Measurements from ENCODE around the gene KRT15.

KRT15 gene

DNA sequence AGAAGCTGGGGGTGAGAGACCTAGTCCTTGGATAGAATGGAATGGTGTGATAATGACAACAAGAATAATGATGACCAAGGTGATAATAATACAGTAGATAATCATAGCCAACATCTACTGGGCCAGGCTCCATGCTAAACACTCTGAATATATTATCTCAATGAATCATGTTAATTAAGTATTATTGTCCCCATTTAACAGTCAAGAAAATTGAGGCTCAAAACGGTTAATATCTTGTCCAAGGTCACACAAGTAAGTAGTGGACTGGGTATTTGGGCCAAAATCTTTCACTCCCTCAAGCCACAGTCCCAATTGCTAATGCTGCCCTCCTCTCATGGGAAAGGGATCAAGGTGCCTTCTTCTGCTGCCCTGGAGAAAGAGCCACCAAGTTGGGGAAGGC, 13.3 kb upstream of the KRT15 start:
- H3K36me3 ChIP-seq, result no peaks in the 10 kb centered on the region
- H3K27me3 ChIP-seq, result no peaks in the 10 kb centered on the region
- peaks cover 49% of the 10 kb centered on the region for H3K4me1 ChIP-seq
- TF ChIP-seq, protein P1, sequence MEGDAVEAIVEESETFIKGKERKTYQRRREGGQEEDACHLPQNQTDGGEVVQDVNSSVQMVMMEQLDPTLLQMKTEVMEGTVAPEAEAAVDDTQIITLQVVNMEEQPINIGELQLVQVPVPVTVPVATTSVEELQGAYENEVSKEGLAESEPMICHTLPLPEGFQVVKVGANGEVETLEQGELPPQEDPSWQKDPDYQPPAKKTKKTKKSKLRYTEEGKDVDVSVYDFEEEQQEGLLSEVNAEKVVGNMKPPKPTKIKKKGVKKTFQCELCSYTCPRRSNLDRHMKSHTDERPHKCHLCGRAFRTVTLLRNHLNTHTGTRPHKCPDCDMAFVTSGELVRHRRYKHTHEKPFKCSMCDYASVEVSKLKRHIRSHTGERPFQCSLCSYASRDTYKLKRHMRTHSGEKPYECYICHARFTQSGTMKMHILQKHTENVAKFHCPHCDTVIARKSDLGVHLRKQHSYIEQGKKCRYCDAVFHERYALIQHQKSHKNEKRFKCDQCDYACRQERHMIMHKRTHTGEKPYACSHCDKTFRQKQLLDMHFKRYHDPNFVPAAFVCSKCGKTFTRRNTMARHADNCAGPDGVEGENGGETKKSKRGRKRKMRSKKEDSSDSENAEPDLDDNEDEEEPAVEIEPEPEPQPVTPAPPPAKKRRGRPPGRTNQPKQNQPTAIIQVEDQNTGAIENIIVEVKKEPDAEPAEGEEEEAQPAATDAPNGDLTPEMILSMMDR (IDR thresholded peaks at IDR 0.05; ENCODE audit: low read depth, low read length), result no peak
- DNase-seq, result no peak
- no peaks in the 10 kb centered on the region for H3K9me3 ChIP-seq
- H3K4me3 ChIP-seq (ENCODE audit: low read depth, low read length), result no peak overlapping the region

- TF ChIP-seq, protein P1 (IDR thresholded peaks at IDR 0.05; ENCODE audit: low read depth, low read length), result no peak
- peak; percentile 93 for DNase-seq
- Histone ChIP-seq H3K4me3 (ENCODE audit: low read depth, low read length) (peak overlapping the region; percentile 11), H3K4me1 (peaks cover 41% of the 10 kb centered on the region), H3K36me3 (no peaks in the 10 kb centered on the region), H3K27me3 (no peaks in the 10 kb centered on the region), H3K9me3 (no peaks in the 10 kb centered on the region)
Measured at GRCh38 chr17:41530062-41531048, 11.7 kb upstream of the KRT15 start.

- H3K36me3 ChIP-seq, result no peaks in the 10 kb centered on the region
- no peak for DNase-seq
- TF ChIP-seq, protein P1 (IDR thresholded peaks at IDR 0.05; ENCODE audit: low read depth, low read length), result no peak
- no peaks in the 10 kb centered on the region for H3K9me3 ChIP-seq
- H3K4me3 ChIP-seq (ENCODE audit: low read depth, low read length), result no peak overlapping the region; the same call in 1 of the 2 replicates
- H3K4me1 ChIP-seq, result peaks cover 42% of the 10 kb centered on the region
- H3K27me3 ChIP-seq, result no peaks in the 10 kb centered on the region
Measured at GRCh38 chr17:41529491-41529915, 10.8 kb upstream of the KRT15 start.

- DNase-seq, result no peak
- Histone ChIP-seq H3K9me3 (no peaks in the 10 kb centered on the region), H3K36me3 (no peaks in the 10 kb centered on the region), H3K4me3 (ENCODE audit: low read depth, low read length) (no peak overlapping the region), H3K4me1 (peaks cover 47% of the 10 kb centered on the region), H3K27me3 (no peaks in the 10 kb centered on the region)
- TF ChIP-seq, protein P1 (IDR thresholded peaks at IDR 0.05; ENCODE audit: low read depth, low read length), result no peak
Measured at GRCh38 chr17:41528959-41529353, 10.3 kb upstream of the KRT15 start.

- Histone ChIP-seq H3K4me3 (ENCODE audit: low read depth, low read length) (no peak overlapping the region), H3K9me3 (no peaks in the 10 kb centered on the region), H3K4me1 (peaks cover 56% of the 10 kb centered on the region), H3K27me3 (no peaks in the 10 kb centered on the region), H3K36me3 (no peaks in the 10 kb centered on the region)
- TF ChIP-seq, protein P1 (IDR thresholded peaks at IDR 0.05; ENCODE audit: low read depth, low read length), result no peak
- no peak for DNase-seq
Measured at GRCh38 chr17:41527063-41528023, 8.7 kb upstream of the KRT15 start.

Data from BE2C (cell line).